ENCODE measurements around the gene LMO3. TPM values are rescaled to one million over a fixed set of nuclear protein-coding genes. Genes with fewer than 3 reads are reported as not detected.

LMO3 gene
- total and polyA plus RNA-seq, 2 experiments from 2014 or later = 7.9 to 15.1 TPM

DNA sequence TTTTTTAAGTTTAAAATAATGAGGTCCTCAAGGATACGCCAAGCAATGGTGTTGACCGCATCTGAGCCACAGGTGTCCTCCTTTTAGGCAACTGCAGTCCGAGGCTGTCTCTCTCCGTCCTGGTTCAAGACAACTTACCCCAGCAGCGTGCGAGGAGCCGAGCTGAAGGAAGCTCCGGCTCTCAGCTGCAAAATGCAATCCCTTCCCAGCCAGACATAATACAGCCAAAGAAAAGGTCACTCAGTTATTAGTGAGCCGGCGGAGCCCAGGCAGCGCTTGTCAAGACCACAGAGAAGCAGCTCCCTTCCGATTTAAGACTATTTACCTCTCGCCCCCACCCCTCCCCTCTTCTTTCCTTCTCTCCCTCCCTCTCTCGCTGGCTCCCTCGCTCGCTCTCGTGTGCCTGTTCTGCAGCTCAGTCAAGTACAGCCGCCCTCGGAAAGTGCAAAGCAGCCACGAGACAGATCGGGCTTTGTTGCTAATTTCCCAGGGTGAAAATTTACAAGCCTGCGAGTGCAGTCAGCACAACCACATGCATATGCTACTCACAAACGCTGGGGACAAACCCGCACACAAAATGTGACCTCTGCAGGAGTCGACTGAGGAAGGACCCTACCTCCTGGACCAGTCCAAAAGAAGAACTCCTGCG is 363 bp upstream of the LMO3 start:
- H3K36me3 ChIP-seq (ENCODE audit: insufficient read depth) = no peaks in the 10 kb centered on the region
- no peaks in the 10 kb centered on the region for H4K20me1 ChIP-seq (replicated peaks; ENCODE audit: insufficient read depth)
- H3K4me1 ChIP-seq (ENCODE audit: insufficient read depth) = peaks cover 73% of the 10 kb centered on the region
- DNase-seq (ENCODE audit: low spot score) (peak; percentile 86), ATAC-seq (peak; percentile 63)
- peak overlapping the region; percentile 85 for H3K4me3 ChIP-seq
- Mint-ChIP-seq H3K4me3 (peak overlapping the region; percentile 89), H3K27me3 (ENCODE audit: insufficient read depth, low read depth, poor library complexity) (peaks cover 29% of the 10 kb centered on the region), H3K27ac (no peak overlapping the region), H3K4me1 (peaks cover 71% of the 10 kb centered on the region), H3K36me3 (ENCODE audit: low read depth) (no peaks in the 10 kb centered on the region), H3K9me3 (no peaks in the 10 kb centered on the region)
- H3K79me2 ChIP-seq (replicated peaks; ENCODE audit: insufficient read depth) = no peaks in the 10 kb centered on the region; the same call in 1 of the 2 replicates
- H2AFZ ChIP-seq = peak overlapping the region; percentile 65
- peaks cover 4% of the 10 kb centered on the region; the same call in 1 of the 2 replicates for H3F3A ChIP-seq (replicated peaks; ENCODE audit: low read depth)
- no peak for TF ChIP-seq POLR2AphosphoS5 (IDR thresholded peaks at IDR 0.05; ENCODE audit: low read depth)
- TF ChIP-seq NANOG (IDR thresholded peaks at IDR 0.05; ENCODE audit: borderline replicate concordance) = no peak
- TF ChIP-seq ZNF331 (CRISPR knock-in tag; IDR thresholded peaks at IDR 0.05; ENCODE audit: low read depth) = no peak
- TF ChIP-seq ZNF114 (CRISPR knock-in tag; IDR thresholded peaks at IDR 0.05) = no peak
- TF ChIP-seq EZH2 (IDR thresholded peaks at IDR 0.05; ENCODE audit: low read depth, unreplicated experiment) = no peak
- TF ChIP-seq EZH2phosphoT487 (IDR thresholded peaks at IDR 0.05; ENCODE audit: unreplicated experiment) = no peak
- TF ChIP-seq, protein P1, sequence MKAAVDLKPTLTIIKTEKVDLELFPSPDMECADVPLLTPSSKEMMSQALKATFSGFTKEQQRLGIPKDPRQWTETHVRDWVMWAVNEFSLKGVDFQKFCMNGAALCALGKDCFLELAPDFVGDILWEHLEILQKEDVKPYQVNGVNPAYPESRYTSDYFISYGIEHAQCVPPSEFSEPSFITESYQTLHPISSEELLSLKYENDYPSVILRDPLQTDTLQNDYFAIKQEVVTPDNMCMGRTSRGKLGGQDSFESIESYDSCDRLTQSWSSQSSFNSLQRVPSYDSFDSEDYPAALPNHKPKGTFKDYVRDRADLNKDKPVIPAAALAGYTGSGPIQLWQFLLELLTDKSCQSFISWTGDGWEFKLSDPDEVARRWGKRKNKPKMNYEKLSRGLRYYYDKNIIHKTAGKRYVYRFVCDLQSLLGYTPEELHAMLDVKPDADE (IDR thresholded peaks at IDR 0.05) = no peak
- no peak for TF ChIP-seq CREB1 (CRISPR knock-in tag; IDR thresholded peaks at IDR 0.05; ENCODE audit: low read depth)
- TF ChIP-seq, protein P2, sequence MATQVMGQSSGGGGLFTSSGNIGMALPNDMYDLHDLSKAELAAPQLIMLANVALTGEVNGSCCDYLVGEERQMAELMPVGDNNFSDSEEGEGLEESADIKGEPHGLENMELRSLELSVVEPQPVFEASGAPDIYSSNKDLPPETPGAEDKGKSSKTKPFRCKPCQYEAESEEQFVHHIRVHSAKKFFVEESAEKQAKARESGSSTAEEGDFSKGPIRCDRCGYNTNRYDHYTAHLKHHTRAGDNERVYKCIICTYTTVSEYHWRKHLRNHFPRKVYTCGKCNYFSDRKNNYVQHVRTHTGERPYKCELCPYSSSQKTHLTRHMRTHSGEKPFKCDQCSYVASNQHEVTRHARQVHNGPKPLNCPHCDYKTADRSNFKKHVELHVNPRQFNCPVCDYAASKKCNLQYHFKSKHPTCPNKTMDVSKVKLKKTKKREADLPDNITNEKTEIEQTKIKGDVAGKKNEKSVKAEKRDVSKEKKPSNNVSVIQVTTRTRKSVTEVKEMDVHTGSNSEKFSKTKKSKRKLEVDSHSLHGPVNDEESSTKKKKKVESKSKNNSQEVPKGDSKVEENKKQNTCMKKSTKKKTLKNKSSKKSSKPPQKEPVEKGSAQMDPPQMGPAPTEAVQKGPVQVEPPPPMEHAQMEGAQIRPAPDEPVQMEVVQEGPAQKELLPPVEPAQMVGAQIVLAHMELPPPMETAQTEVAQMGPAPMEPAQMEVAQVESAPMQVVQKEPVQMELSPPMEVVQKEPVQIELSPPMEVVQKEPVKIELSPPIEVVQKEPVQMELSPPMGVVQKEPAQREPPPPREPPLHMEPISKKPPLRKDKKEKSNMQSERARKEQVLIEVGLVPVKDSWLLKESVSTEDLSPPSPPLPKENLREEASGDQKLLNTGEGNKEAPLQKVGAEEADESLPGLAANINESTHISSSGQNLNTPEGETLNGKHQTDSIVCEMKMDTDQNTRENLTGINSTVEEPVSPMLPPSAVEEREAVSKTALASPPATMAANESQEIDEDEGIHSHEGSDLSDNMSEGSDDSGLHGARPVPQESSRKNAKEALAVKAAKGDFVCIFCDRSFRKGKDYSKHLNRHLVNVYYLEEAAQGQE (IDR thresholded peaks at IDR 0.05; ENCODE audit: unreplicated experiment) = no peak
- TF ChIP-seq, protein P3, sequence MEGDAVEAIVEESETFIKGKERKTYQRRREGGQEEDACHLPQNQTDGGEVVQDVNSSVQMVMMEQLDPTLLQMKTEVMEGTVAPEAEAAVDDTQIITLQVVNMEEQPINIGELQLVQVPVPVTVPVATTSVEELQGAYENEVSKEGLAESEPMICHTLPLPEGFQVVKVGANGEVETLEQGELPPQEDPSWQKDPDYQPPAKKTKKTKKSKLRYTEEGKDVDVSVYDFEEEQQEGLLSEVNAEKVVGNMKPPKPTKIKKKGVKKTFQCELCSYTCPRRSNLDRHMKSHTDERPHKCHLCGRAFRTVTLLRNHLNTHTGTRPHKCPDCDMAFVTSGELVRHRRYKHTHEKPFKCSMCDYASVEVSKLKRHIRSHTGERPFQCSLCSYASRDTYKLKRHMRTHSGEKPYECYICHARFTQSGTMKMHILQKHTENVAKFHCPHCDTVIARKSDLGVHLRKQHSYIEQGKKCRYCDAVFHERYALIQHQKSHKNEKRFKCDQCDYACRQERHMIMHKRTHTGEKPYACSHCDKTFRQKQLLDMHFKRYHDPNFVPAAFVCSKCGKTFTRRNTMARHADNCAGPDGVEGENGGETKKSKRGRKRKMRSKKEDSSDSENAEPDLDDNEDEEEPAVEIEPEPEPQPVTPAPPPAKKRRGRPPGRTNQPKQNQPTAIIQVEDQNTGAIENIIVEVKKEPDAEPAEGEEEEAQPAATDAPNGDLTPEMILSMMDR (conservative IDR thresholded peaks at IDR 0.05; ENCODE audit: low read depth in 2 of 2) = no peak
- no peak for TF ChIP-seq STAT1 (IDR thresholded peaks at IDR 0.05; ENCODE audit: unreplicated experiment)
- TF ChIP-seq, protein P4, sequence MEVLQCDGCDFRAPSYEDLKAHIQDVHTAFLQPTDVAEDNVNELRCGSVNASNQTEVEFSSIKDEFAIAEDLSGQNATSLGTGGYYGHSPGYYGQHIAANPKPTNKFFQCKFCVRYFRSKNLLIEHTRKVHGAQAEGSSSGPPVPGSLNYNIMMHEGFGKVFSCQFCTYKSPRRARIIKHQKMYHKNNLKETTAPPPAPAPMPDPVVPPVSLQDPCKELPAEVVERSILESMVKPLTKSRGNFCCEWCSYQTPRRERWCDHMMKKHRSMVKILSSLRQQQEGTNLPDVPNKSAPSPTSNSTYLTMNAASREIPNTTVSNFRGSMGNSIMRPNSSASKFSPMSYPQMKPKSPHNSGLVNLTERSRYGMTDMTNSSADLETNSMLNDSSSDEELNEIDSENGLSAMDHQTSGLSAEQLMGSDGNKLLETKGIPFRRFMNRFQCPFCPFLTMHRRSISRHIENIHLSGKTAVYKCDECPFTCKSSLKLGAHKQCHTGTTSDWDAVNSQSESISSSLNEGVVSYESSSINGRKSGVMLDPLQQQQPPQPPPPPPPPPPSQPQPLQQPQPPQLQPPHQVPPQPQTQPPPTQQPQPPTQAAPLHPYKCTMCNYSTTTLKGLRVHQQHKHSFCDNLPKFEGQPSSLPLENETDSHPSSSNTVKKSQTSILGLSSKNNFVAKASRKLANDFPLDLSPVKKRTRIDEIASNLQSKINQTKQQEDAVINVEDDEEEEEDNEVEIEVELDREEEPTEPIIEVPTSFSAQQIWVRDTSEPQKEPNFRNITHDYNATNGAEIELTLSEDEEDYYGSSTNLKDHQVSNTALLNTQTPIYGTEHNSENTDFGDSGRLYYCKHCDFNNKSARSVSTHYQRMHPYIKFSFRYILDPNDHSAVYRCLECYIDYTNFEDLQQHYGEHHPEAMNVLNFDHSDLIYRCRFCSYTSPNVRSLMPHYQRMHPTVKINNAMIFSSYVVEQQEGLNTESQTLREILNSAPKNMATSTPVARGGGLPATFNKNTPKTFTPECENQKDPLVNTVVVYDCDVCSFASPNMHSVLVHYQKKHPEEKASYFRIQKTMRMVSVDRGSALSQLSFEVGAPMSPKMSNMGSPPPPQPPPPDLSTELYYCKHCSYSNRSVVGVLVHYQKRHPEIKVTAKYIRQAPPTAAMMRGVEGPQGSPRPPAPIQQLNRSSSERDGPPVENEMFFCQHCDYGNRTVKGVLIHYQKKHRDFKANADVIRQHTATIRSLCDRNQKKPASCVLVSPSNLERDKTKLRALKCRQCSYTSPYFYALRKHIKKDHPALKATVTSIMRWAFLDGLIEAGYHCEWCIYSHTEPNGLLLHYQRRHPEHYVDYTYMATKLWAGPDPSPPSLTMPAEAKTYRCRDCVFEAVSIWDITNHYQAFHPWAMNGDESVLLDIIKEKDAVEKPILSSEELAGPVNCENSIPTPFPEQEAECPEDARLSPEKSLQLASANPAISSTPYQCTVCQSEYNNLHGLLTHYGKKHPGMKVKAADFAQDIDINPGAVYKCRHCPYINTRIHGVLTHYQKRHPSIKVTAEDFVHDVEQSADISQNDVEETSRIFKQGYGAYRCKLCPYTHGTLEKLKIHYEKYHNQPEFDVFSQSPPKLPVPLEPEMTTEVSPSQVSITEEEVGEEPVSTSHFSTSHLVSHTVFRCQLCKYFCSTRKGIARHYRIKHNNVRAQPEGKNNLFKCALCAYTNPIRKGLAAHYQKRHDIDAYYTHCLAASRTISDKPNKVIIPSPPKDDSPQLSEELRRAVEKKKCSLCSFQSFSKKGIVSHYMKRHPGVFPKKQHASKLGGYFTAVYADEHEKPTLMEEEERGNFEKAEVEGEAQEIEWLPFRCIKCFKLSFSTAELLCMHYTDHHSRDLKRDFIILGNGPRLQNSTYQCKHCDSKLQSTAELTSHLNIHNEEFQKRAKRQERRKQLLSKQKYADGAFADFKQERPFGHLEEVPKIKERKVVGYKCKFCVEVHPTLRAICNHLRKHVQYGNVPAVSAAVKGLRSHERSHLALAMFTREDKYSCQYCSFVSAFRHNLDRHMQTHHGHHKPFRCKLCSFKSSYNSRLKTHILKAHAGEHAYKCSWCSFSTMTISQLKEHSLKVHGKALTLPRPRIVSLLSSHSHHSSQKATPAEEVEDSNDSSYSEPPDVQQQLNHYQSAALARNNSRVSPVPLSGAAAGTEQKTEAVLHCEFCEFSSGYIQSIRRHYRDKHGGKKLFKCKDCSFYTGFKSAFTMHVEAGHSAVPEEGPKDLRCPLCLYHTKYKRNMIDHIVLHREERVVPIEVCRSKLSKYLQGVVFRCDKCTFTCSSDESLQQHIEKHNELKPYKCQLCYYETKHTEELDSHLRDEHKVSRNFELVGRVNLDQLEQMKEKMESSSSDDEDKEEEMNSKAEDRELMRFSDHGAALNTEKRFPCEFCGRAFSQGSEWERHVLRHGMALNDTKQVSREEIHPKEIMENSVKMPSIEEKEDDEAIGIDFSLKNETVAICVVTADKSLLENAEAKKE (CRISPR knock-in tag; IDR thresholded peaks at IDR 0.05) = no peak
- no peak for TF ChIP-seq JUNB (IDR thresholded peaks at IDR 0.05; ENCODE audit: unreplicated experiment)
- peak overlapping the region; percentile 97 for H3K4me2 ChIP-seq
- no peaks in the 10 kb centered on the region for H3K9me2 ChIP-seq (ENCODE audit: insufficient read depth)
- H3K27ac ChIP-seq (ENCODE audit: low read depth) = no peak overlapping the region
- peaks cover 60% of the 10 kb centered on the region for H3K27me3 ChIP-seq (ENCODE audit: insufficient read depth)
